HCT116 (cell line): Measurements from ENCODE around the gene TMEM101. TPM values are rescaled to one million over a fixed set of nuclear protein-coding genes. Genes with fewer than 3 reads are reported as not detected.

Experiments
- ATAC-seq: fragments of 200-7000 bp; cut with Tn5 transposase; 2 replicates; pipeline ENCODE4 v1.9.1; 2020; ENCODE audit warnings: mild to moderate bottlenecking, moderate library complexity
- BruUV-seq: library from RNA; stranded (reverse); fragments of 400-500 nt; replicated peaks from 2 replicates; lab custom pipeline; 2021; lab: Mats Ljungman, UMichigan
- CTCF ChIA-PET: fragments of 300-600 bp; sonication (Branson Sonifier 250); formaldehyde crosslinking; loops from one replicate; lab custom pipeline; 2021; ENCODE audit warnings: antibody characterized with exemption; lab: Charles Lee
- POLR2A ChIA-PET: fragments of 300-600, 350-600 bp; sonication (Branson Sonifier 250); formaldehyde crosslinking; loops from one replicate; lab custom pipeline; 2021; ENCODE audit warnings: antibody characterized with exemption; lab: Charles Lee
- RAD21 ChIA-PET, 2 experiments: fragments of 300-600 bp; sonication (Branson Sonifier 250); formaldehyde crosslinking; loops; one replicate each; lab custom pipeline; 2023; ENCODE audit warnings: low total read pairs in 2 of 2; ENCODE audit not compliant: uncharacterized antibody in 2 of 2, unreplicated experiment in 2 of 2, low non-redundant PET in 1 of 2; lab: Charles Lee
- DNase-seq: peaks from one replicate; pipeline ENCODE4 v3.0.0-alpha.2; 2010; ENCODE audit warnings: low read depth, low spot score
- H2AFZ ChIP-seq: fragments of 200-600 bp; shearing (Covaris generic), sonication (generic); 2 replicates; pipeline ENCODE4 v1.6.1; 2017; ENCODE audit warnings: low read depth, mixed run types, mixed read lengths, antibody characterized with exemption, low read length; ENCODE audit not compliant: poor library complexity, severe bottlenecking
- H3K27ac ChIP-seq: 2 replicates; pipeline ENCODE4 v1.5.1; 2012; ENCODE audit warnings: low read depth, low read length
- H3K27me3 ChIP-seq: fragments of 200-600 bp; sonication (generic); 2 replicates; pipeline ENCODE4 v1.6.1; 2016; ENCODE audit warnings: mixed run types, low read length, mixed read lengths; ENCODE audit not compliant: insufficient read depth
- H3K36me3 ChIP-seq, 2 experiments: fragments of 200-500 bp in 1 of 2; fragments of 200-600 bp in 1 of 2; sonication (Bioruptor generic) in 1 of 2; sonication (generic) in 1 of 2; 2 replicates each; pipeline versions ENCODE4 v1.5.1 to v1.6.1; 2014 to 2016; ENCODE audit warnings: low read length in 2 of 2, inconsistent platforms in 1 of 2, mixed read lengths in 1 of 2, mixed run types in 1 of 2; ENCODE audit not compliant: insufficient read depth in 2 of 2, control insufficient read depth in 1 of 2
- H3K4me1 ChIP-seq, 2 experiments: fragments of 200-600 bp in 1 of 2; sonication (generic) in 1 of 2; 2 replicates each; pipeline versions ENCODE4 v1.5.1 to v1.6.1; 2012 to 2017; ENCODE audit warnings: low read length in 2 of 2, inconsistent platforms in 1 of 2, mild to moderate bottlenecking in 1 of 2, mixed read lengths in 1 of 2, mixed run types in 1 of 2, moderate library complexity in 1 of 2; ENCODE audit not compliant: insufficient read depth in 2 of 2, control insufficient read depth in 1 of 2
- H3K4me2 ChIP-seq: fragments of 200-600 bp; sonication (generic); 2 replicates; pipeline ENCODE4 v1.6.1; 2017; ENCODE audit warnings: mixed run types, low read length, mixed read lengths
- H3K4me3 ChIP-seq, 2 experiments: fragments of 200-600 bp in 1 of 2; sonication (generic) in 1 of 2; replicated peaks in 1 of 2; 2 replicates each; pipeline ENCODE4 v1.5.1; 2011 to 2016; ENCODE audit warnings: low read length in 2 of 2, control low read depth in 1 of 2, low read depth in 1 of 2, mild to moderate bottlenecking in 1 of 2, mixed read lengths in 1 of 2, mixed run types in 1 of 2
- H3K79me2 ChIP-seq: fragments of 200-600 bp; sonication (generic); 2 replicates; pipeline ENCODE4 v1.6.1; 2017; ENCODE audit warnings: mild to moderate bottlenecking, mixed run types, low read length, moderate library complexity, mixed read lengths; ENCODE audit not compliant: insufficient read depth
- H3K9ac ChIP-seq: fragments of 200-600 bp; sonication (generic); 2 replicates; pipeline ENCODE4 v1.6.1; 2016; ENCODE audit warnings: low read length, mixed read lengths
- H3K9me2 ChIP-seq: fragments of 200-600 bp; sonication (generic), shearing (Covaris generic); 2 replicates; pipeline ENCODE4 v1.6.1; 2017; ENCODE audit warnings: mixed run types, mild to moderate bottlenecking, moderate library complexity; ENCODE audit not compliant: insufficient read depth
- H3K9me3 ChIP-seq, 2 experiments: fragments of 200-500 bp in 1 of 2; fragments of 200-600 bp in 1 of 2; sonication (Bioruptor generic) in 1 of 2; sonication (generic) in 1 of 2; 2 replicates each; pipeline ENCODE4 v1.6.1; 2014 to 2017; ENCODE audit warnings: low read length in 2 of 2, mixed read lengths in 2 of 2, inconsistent platforms in 1 of 2, low read depth in 1 of 2, mild to moderate bottlenecking in 1 of 2, mixed run types in 1 of 2, moderate library complexity in 1 of 2; ENCODE audit not compliant: control insufficient read depth in 1 of 2, insufficient read depth in 1 of 2
- H4K20me1 ChIP-seq: fragments of 200-600 bp; sonication (generic), shearing (Covaris generic); 2 replicates; pipeline ENCODE4 v1.6.1; 2017; ENCODE audit warnings: mixed run types, mild to moderate bottlenecking, moderate library complexity; ENCODE audit not compliant: insufficient read depth
- CBX3 ChIP-seq: IDR thresholded peaks from 2 replicates; pipeline ENCODE4 v1.6.1; 2012; ENCODE audit warnings: low read depth
- CEBPB ChIP-seq: IDR thresholded peaks from 2 replicates; pipeline ENCODE4 v1.6.1; 2012; ENCODE audit warnings: low read depth
- EGR1 ChIP-seq: IDR thresholded peaks from 2 replicates; pipeline ENCODE4 v1.6.1; 2012; ENCODE audit warnings: low read depth
- EZH2 ChIP-seq: fragments of 200-600 bp; sonication (generic); IDR thresholded peaks from 2 replicates; pipeline ENCODE4 v1.6.1; 2017; ENCODE audit warnings: antibody characterized with exemption, mixed run types
- EZH2phosphoT487 ChIP-seq: fragments of 200-600 bp; IDR thresholded peaks from 2 replicates; pipeline ENCODE4 v1.6.1; 2018; ENCODE audit warnings: antibody characterized with exemption, borderline replicate concordance
- FOSL1 ChIP-seq: IDR thresholded peaks from 2 replicates; pipeline ENCODE4 v1.6.1; 2012; ENCODE audit warnings: low read depth
- JUND ChIP-seq: IDR thresholded peaks from 2 replicates; pipeline ENCODE4 v1.6.1; 2012
- POLR2A ChIP-seq: IDR thresholded peaks from 2 replicates; pipeline ENCODE4 v1.7.0; 2011; ENCODE audit warnings: borderline replicate concordance; ENCODE audit not compliant: insufficient read depth, insufficient read length; ENCODE audit errors: extremely low read depth
- POLR2AphosphoS5 ChIP-seq: IDR thresholded peaks from 2 replicates; pipeline ENCODE4 v1.6.1; 2011; ENCODE audit warnings: mild to moderate bottlenecking, low read depth, low read length, moderate library complexity
- RAD21 ChIP-seq: IDR thresholded peaks from 2 replicates; pipeline ENCODE4 v1.6.1; 2012; ENCODE audit warnings: low read depth, mild to moderate bottlenecking
- SIN3A ChIP-seq: IDR thresholded peaks from 2 replicates; pipeline ENCODE4 v1.6.1; 2012; ENCODE audit warnings: low read depth
- SP1 ChIP-seq: IDR thresholded peaks from 2 replicates; pipeline ENCODE4 v1.6.1; 2012; ENCODE audit warnings: low read depth
- SRF ChIP-seq: IDR thresholded peaks from 2 replicates; pipeline ENCODE4 v1.6.1; 2012; ENCODE audit warnings: low read depth
- TCF7L2 ChIP-seq: IDR thresholded peaks from 2 replicates; pipeline ENCODE4 v1.7.0; 2011; ENCODE audit warnings: borderline replicate concordance, inconsistent platforms; ENCODE audit not compliant: insufficient read depth, insufficient read length; ENCODE audit errors: extremely low read depth
- YY1 ChIP-seq: IDR thresholded peaks from 2 replicates; pipeline ENCODE4 v1.6.1; 2011; ENCODE audit warnings: low read length, low read depth, moderate library complexity, mild to moderate bottlenecking; ENCODE audit not compliant: insufficient replicate concordance; ENCODE audit errors: extremely low read depth
- ZFX ChIP-seq: fragments of 450-650 bp; IDR thresholded peaks from 2 replicates; pipeline ENCODE4 v1.6.1; 2017
- ZNF274 ChIP-seq: fragments of 200-500 bp; sonication (Bioruptor generic); IDR thresholded peaks from 2 replicates; pipeline ENCODE4 v1.6.1; 2014; ENCODE audit warnings: mild to moderate bottlenecking, low read depth, low read length, inconsistent platforms
- intact Hi-C: fragments of 100-400 bp; cut with micrococcal nuclease; formaldehyde crosslinking; loops from 2 replicates; pipeline ENCODE4 v1.10.0; 2022
- total RNA-seq: library from RNA; stranded (reverse); gene quantifications from one replicate; pipeline ENCODE4 v1.2.1, GENCODE V29; 2021; ENCODE audit not compliant: unreplicated experiment
- TF ChIP-seq, protein P1 (sequence below): IDR thresholded peaks from 2 replicates; pipeline ENCODE4 v1.6.1; 2012
- TF ChIP-seq, protein P2 (sequence below), 3 experiments: fragments of 200-600 bp in 1 of 3; sonication (generic) in 1 of 3; IDR thresholded peaks in 2 of 3; conservative IDR thresholded peaks in 1 of 3; 2 replicates each; pipeline ENCODE4 v1.5.1; 2012 to 2017; ENCODE audit warnings: low read depth in 2 of 3, low read length in 2 of 3, antibody characterized with exemption in 1 of 3, borderline replicate concordance in 1 of 3, control low read depth in 1 of 3, mild to moderate bottlenecking in 1 of 3, mixed read lengths in 1 of 3, mixed run types in 1 of 3, moderate library complexity in 1 of 3; ENCODE audit not compliant: insufficient read depth in 1 of 3
- TF ChIP-seq, protein P3 (sequence below): IDR thresholded peaks from 2 replicates; pipeline ENCODE4 v1.6.1; 2012; ENCODE audit warnings: low read depth
- TF ChIP-seq, protein P4 (sequence below): IDR thresholded peaks from 2 replicates; pipeline ENCODE4 v1.6.1; 2012

Gene TMEM101
- total RNA-seq, 1 experiment from 2014 or later: 43.8 TPM

DNA sequence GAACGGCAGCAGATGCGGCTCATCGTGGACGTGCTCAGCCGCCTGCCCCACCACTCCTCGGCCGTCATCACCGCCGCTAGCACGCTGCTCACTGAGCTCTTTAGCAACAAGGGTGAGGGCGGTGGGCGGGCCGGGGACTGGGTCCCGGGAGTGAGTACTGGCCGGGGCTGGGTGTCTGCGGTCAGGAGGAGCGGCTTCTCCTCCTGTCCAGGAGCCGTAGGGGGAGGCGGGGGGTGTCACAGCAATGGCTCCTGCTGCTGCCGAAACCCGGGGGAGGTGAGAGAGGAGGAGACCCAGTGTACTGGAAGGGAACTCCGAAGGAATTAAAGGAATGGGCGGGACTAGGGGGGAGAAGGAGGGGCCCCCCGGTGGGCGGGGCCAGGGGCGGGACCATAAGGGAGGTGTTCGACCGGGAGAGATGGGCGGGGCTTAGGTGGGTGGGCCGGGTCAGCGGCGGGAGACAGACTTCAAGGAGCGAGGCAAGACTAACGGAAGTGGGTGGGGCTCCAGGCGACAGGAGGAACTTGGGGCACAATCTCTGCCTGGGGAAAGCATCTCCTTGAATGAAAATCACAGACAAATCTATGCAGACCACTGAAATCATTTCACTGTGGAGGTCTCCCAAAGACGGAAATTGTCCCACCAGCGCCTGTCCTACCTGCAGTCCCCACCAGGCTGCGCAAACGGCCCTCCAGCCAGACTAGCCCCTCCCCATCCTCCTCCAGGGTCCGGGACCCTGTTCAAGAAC lies 8.0 kb downstream of the TMEM101 start:
- H3K79me2 ChIP-seq: peaks cover 33% of the 10 kb centered on the region; the same call in 1 of the 2 replicates
- H3K4me1 ChIP-seq: peaks cover 36 to 82% of the 10 kb centered on the region in 2 experiments
- peak overlapping the region; percentile 83 for H3K27ac ChIP-seq
- peak overlapping the region; percentile 99 for H3K4me2 ChIP-seq
- peak overlapping the region; percentile 86 for H3K9ac ChIP-seq
- peak overlapping the region; percentile 87 to 92 for H3K4me3 ChIP-seq
- ChIA-PET POLR2A (no interaction called here), CTCF (no interaction called here), RAD21 (no interaction called here)
- no peaks in the 10 kb centered on the region for H3K27me3 ChIP-seq
- H4K20me1 ChIP-seq: no peaks in the 10 kb centered on the region
- H2AFZ ChIP-seq: no peak overlapping the region
- H3K9me2 ChIP-seq: no peaks in the 10 kb centered on the region
- no TSS peak for BruUV-seq
- intact Hi-C loops: no loop called here
- H3K36me3 ChIP-seq: peaks cover 10 to 21% of the 10 kb centered on the region in 2 experiments; a peak in 3 of 4 replicates
- no peaks in the 10 kb centered on the region for H3K9me3 ChIP-seq
- DNase-seq: peak; percentile 95
- peak; percentile 67 for ATAC-seq
- no peak for TF ChIP-seq EZH2phosphoT487
- TF ChIP-seq RAD21: no peak
- TF ChIP-seq, protein P1, sequence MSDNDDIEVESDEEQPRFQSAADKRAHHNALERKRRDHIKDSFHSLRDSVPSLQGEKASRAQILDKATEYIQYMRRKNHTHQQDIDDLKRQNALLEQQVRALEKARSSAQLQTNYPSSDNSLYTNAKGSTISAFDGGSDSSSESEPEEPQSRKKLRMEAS: peak; percentile 65
- TF ChIP-seq ZFX: no peak
- TF ChIP-seq, protein P2, sequence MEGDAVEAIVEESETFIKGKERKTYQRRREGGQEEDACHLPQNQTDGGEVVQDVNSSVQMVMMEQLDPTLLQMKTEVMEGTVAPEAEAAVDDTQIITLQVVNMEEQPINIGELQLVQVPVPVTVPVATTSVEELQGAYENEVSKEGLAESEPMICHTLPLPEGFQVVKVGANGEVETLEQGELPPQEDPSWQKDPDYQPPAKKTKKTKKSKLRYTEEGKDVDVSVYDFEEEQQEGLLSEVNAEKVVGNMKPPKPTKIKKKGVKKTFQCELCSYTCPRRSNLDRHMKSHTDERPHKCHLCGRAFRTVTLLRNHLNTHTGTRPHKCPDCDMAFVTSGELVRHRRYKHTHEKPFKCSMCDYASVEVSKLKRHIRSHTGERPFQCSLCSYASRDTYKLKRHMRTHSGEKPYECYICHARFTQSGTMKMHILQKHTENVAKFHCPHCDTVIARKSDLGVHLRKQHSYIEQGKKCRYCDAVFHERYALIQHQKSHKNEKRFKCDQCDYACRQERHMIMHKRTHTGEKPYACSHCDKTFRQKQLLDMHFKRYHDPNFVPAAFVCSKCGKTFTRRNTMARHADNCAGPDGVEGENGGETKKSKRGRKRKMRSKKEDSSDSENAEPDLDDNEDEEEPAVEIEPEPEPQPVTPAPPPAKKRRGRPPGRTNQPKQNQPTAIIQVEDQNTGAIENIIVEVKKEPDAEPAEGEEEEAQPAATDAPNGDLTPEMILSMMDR (IDR thresholded peaks at IDR 0.05 in 2 of 3, conservative IDR thresholded peaks at IDR 0.05 in 1 of 3; ENCODE audit: borderline replicate concordance in 1 of 3, insufficient read depth in 1 of 3, low read depth in 2 of 3, low read length in 2 of 3): peak in 2 of 3 experiments; percentile 59 to 65; a peak in 4 of 6 replicates
- TF ChIP-seq, protein P3, sequence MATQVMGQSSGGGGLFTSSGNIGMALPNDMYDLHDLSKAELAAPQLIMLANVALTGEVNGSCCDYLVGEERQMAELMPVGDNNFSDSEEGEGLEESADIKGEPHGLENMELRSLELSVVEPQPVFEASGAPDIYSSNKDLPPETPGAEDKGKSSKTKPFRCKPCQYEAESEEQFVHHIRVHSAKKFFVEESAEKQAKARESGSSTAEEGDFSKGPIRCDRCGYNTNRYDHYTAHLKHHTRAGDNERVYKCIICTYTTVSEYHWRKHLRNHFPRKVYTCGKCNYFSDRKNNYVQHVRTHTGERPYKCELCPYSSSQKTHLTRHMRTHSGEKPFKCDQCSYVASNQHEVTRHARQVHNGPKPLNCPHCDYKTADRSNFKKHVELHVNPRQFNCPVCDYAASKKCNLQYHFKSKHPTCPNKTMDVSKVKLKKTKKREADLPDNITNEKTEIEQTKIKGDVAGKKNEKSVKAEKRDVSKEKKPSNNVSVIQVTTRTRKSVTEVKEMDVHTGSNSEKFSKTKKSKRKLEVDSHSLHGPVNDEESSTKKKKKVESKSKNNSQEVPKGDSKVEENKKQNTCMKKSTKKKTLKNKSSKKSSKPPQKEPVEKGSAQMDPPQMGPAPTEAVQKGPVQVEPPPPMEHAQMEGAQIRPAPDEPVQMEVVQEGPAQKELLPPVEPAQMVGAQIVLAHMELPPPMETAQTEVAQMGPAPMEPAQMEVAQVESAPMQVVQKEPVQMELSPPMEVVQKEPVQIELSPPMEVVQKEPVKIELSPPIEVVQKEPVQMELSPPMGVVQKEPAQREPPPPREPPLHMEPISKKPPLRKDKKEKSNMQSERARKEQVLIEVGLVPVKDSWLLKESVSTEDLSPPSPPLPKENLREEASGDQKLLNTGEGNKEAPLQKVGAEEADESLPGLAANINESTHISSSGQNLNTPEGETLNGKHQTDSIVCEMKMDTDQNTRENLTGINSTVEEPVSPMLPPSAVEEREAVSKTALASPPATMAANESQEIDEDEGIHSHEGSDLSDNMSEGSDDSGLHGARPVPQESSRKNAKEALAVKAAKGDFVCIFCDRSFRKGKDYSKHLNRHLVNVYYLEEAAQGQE: no peak
- no peak for TF ChIP-seq CEBPB
- TF ChIP-seq ZNF274: no peak
- peak; percentile 70 for TF ChIP-seq POLR2A
- TF ChIP-seq SRF: no peak
- peak; percentile 89 for TF ChIP-seq POLR2AphosphoS5
- TF ChIP-seq CBX3: no peak
- no peak for TF ChIP-seq JUND
- TF ChIP-seq EZH2: no peak
- no peak for TF ChIP-seq FOSL1
- TF ChIP-seq, protein P4, sequence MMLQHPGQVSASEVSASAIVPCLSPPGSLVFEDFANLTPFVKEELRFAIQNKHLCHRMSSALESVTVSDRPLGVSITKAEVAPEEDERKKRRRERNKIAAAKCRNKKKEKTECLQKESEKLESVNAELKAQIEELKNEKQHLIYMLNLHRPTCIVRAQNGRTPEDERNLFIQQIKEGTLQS: no peak
- TF ChIP-seq TCF7L2: peak; percentile 54
- peak; percentile 44; the same call in 1 of the 2 replicates for TF ChIP-seq SIN3A
- peak; percentile 84 for TF ChIP-seq YY1
- TF ChIP-seq EGR1: peak; percentile 50; the same call in 1 of the 2 replicates
- TF ChIP-seq SP1: peak; percentile 68
